Hematopoietic multipotent progenitor cell treated with erythropoietin and hydrocortisone succinate and interleukin-3 and kit ligand, for 6 days (in vitro differentiated cells): ENCODE data around the gene HEMGN.

Source experiments
- DNase-seq: peaks from one replicate; pipeline ENCODE4 v3.0.0-alpha.2; 2015

The HEMGN gene

GRCh38 chr9:97895211-97895610, 42.8 kb downstream of the HEMGN start:
- DNase-seq = no peak

- DNase-seq = no peak
Measured at GRCh38 chr9:97892421-97892820, 45.6 kb downstream of the HEMGN start.

GRCh38 chr9:97891736-97892135, 46.2 kb downstream of the HEMGN start:
- DNase-seq = no peak

- peak; percentile 73 for DNase-seq
Measured at GRCh38 chr9:97889941-97890887, 47.8 kb downstream of the HEMGN start.

GRCh38 chr9:97880336-97880735, 57.6 kb downstream of the HEMGN start:
- no peak for DNase-seq
